SH-SY5Y (cell line): Measurements from ENCODE around the gene CENPU.

Source experiments
- GATA2 ChIP-seq: IDR thresholded peaks from 2 replicates; pipeline ENCODE4 v1.6.1; 2011; ENCODE audit warnings: mild to moderate bottlenecking, low read depth, low read length
- GATA3 ChIP-seq: IDR thresholded peaks from 2 replicates; pipeline ENCODE4 v1.6.1; 2011; ENCODE audit warnings: low read depth, mild to moderate bottlenecking, low read length, moderate library complexity

DNA sequence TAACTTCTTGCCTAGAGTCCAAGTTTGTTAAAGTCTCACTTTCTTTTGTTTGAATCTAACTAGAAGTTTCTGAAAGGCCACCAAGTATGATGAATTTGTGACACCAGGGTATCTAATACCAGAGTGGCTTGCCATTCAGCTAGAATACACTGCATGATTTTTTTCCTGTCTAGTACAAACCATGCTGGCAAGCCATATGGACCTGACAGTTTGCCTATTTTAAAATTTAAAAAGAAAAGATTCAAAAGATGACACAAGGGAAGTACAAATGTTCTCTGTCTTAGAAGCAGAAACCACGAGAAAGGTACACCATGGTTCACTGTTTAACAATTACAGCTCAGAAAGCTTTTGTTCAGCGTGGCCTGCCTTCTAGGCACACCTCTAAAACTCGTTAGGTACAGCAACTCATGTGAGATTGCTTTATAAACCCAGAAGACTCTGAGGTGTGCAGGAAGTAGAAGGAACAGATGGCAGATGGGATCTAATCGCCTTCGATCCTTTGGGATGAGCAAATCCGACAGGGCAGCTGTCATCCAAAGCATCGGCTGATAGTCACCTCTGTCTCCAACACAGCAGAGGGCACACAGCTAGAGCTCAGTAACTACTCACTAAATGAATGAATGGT lies 35.4 kb upstream of the CENPU start:
- TF ChIP-seq GATA2 (no peak), GATA3 (no peak)
